A673 (cell line): ENCODE data around the gene TNFRSF12A. TPM values are rescaled to one million over a fixed set of nuclear protein-coding genes. Genes with fewer than 3 reads are reported as not detected.

Experiments
- BruUV-seq: library from RNA; stranded (reverse); fragments of 400-500 nt; replicated peaks from 2 replicates; lab custom pipeline; 2021; lab: Mats Ljungman, UMichigan
- CTCF ChIA-PET: fragments of 300-600 bp; sonication (Branson Sonifier 250); formaldehyde crosslinking; loops from one replicate; lab custom pipeline; 2022; ENCODE audit warnings: antibody characterized with exemption; lab: Charles Lee
- POLR2A ChIA-PET: fragments of 300-600 bp; sonication (Branson Sonifier 250); formaldehyde crosslinking; loops from one replicate; lab custom pipeline; 2022; ENCODE audit warnings: antibody characterized with exemption; ENCODE audit not compliant: low non-redundant PET; lab: Charles Lee
- DNase-seq: peaks from one replicate; pipeline ENCODE4 v3.0.0-alpha.2; 2015; ENCODE audit warnings: low spot score
- H3K27ac ChIP-seq: fragments of 200-600 bp; sonication (generic); 2 replicates; pipeline ENCODE4 v1.5.1; 2016; ENCODE audit warnings: mixed run types, low read depth, mild to moderate bottlenecking, mixed read lengths, antibody characterized with exemption, low read length; ENCODE audit not compliant: poor library complexity, severe bottlenecking
- H3K27me3 ChIP-seq: fragments of 200-600 bp; sonication (generic); replicated peaks from 2 replicates; pipeline ENCODE4 v1.6.1; 2017; ENCODE audit warnings: mixed run types, low read depth, mild to moderate bottlenecking, mixed read lengths, antibody characterized with exemption, low read length; ENCODE audit not compliant: insufficient read depth, poor library complexity
- H3K36me3 ChIP-seq: fragments of 200-600 bp; sonication (generic); 2 replicates; pipeline ENCODE4 v1.6.1; 2016; ENCODE audit warnings: mixed run types, mild to moderate bottlenecking, mixed read lengths, antibody characterized with exemption, low read length; ENCODE audit not compliant: insufficient read depth, poor library complexity, severe bottlenecking
- H3K4me1 ChIP-seq: fragments of 200-600 bp; sonication (generic); 2 replicates; pipeline ENCODE4 v1.6.1; 2017; ENCODE audit warnings: mixed run types, mild to moderate bottlenecking, mixed read lengths, antibody characterized with exemption, low read length; ENCODE audit not compliant: insufficient read depth, poor library complexity, severe bottlenecking
- H3K4me3 ChIP-seq: fragments of 200-600 bp; sonication (generic); 2 replicates; pipeline ENCODE4 v1.5.1; 2016; ENCODE audit warnings: low read depth, mixed run types, mild to moderate bottlenecking, mixed read lengths, low read length; ENCODE audit not compliant: poor library complexity, severe bottlenecking
- H3K9me3 ChIP-seq: fragments of 200-600 bp; sonication (generic); 2 replicates; pipeline ENCODE4 v1.6.1; 2016; ENCODE audit warnings: mixed run types, low read depth, mild to moderate bottlenecking, mixed read lengths, antibody characterized with exemption, low read length; ENCODE audit not compliant: poor library complexity, severe bottlenecking
- CTCF ChIP-seq: fragments of 300-800, 200-600 bp; sonication (generic); conservative IDR thresholded peaks from 2 replicates; pipeline ENCODE4 v1.5.1; 2017; ENCODE audit warnings: low read depth, mild to moderate bottlenecking, antibody characterized with exemption, low read length, moderate library complexity, mixed read lengths
- EZH2 ChIP-seq: fragments of 200-600 bp; sonication (generic); IDR thresholded peaks from 2 replicates; pipeline ENCODE4 v1.6.1; 2017; ENCODE audit warnings: borderline replicate concordance, low read depth, mild to moderate bottlenecking, mixed read lengths, antibody characterized with exemption, low read length; ENCODE audit not compliant: poor library complexity, severe bottlenecking
- intact Hi-C: fragments of 100-400 bp; cut with micrococcal nuclease; formaldehyde crosslinking; loops from one replicate; pipeline ENCODE4 v1.10.0; 2022; ENCODE audit not compliant: unreplicated experiment
- total RNA-seq: library from RNA; stranded (reverse); gene quantifications from 2 replicates; pipeline ENCODE4 v1.2.3, GENCODE V29; 2021

Gene TNFRSF12A
- total RNA-seq, 1 experiment from 2014 or later: 39.5 TPM

- H3K27me3 ChIP-seq: no peaks in the 10 kb centered on the region
- H3K4me1 ChIP-seq: peaks cover 5% of the 10 kb centered on the region
- H3K27ac ChIP-seq: no peak overlapping the region
- POLR2A ChIA-PET: no interaction called here
- no peak for DNase-seq
- H3K9me3 ChIP-seq: no peaks in the 10 kb centered on the region
- BruUV-seq: no TSS peak
- no peak for TF ChIP-seq CTCF
- TF ChIP-seq EZH2: no peak
- no peaks in the 10 kb centered on the region for H3K36me3 ChIP-seq
- H3K4me3 ChIP-seq: no peak overlapping the region
- intact Hi-C loops: loop anchor here (10.0 kb wide), 1 partner anchor 98 kb away; no protein-coding TSS in a partner anchor
- CTCF ChIA-PET: interaction anchor here (0.6 to 1.0 kb wide), 2 partner anchors 20 to 73 kb away, joined by 4 to 9 read pairs; partner anchors contain the start of gene BICDL2
Observed at GRCh38 chr16:3056336-3057180, 36.4 kb downstream of the TNFRSF12A start.

DNA sequence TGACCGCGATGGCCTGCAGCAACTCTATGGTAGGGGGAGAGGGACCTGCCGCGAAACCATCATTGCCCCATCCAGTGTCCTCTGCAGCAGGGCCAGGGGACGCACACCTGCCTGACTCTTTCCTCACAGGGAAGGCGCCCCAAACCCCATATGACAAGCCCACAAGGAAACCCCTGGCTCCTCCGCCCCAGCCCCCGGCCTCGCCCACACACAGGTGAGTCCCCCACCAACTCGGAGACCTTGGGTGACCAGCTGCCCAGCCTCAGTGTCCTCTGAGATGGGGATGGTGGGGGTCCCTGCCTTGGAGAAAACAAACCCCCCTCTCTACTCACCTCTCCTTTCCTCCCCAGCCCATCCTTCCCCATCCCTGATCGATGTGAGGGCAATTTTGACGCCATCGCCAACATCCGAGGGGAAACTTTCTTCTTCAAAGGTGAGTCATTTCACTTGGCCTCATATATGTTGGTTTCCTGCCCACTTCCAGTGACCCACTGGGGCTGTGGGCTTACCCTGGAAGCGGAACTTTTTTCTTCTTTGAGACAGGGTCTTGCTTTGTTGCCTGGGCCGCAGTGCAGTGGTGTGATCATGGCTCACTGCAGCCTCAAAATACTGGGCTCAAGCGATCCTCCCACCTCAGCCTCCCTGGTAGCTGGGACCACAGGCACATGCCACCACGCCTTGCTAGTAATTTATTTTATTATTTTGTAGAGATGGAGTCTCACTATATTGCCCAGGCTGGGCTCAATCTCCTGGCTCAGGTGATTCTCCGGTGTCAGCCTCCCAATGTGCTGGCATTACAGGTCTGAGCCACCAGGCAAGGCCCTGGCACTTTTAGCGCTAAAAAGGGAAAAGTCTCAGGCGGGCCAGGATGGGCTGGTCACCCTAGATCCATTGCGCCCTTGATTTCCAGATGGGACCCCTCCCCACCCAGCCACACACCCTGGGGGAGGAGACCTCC, 37.3 kb downstream of the TNFRSF12A start:
- no peak overlapping the region for H3K27ac ChIP-seq
- H3K4me3 ChIP-seq: no peak overlapping the region
- no peaks in the 10 kb centered on the region for H3K27me3 ChIP-seq
- TF ChIP-seq EZH2 (no peak), CTCF (no peak)
- no peak for DNase-seq
- no peaks in the 10 kb centered on the region for H3K36me3 ChIP-seq
- POLR2A ChIA-PET: no interaction called here
- H3K9me3 ChIP-seq: no peaks in the 10 kb centered on the region
- CTCF ChIA-PET: no interaction called here
- H3K4me1 ChIP-seq: peaks cover 5% of the 10 kb centered on the region
- no TSS peak for BruUV-seq
- intact Hi-C loops: loop anchor here (10.0 kb wide), 1 partner anchor 97 kb away; no protein-coding TSS in a partner anchor
